Mucosa of gallbladder (tissue), 1 donor: ENCODE results near the gene RAD51B. TPM values are rescaled to one million over a fixed set of nuclear protein-coding genes. Genes with fewer than 3 reads are reported as not detected.
"Not testable (repeated sequence)": the region's sequence is repeated elsewhere in the genome, so short reads cannot be mapped to it uniquely, and the experiment has no call there.

Experiments
- DNase-seq: peaks from one replicate; pipeline ENCODE4 v3.0.0-alpha.2; 2020; ENCODE audit warnings: low spot score
- total RNA-seq: library from RNA; stranded (reverse); gene quantifications from one replicate; pipeline ENCODE4 v1.2.1, GENCODE V29; 2021
- donor health status: DM: no; HTN: no; CAD: no.

RAD51B gene
- total RNA-seq, 1 donor from 2014 or later, result 18.5 TPM

- no peak for DNase-seq
Observed at GRCh38 chr14:67982711-67983608, 163.4 kb downstream of the RAD51B start.

DNA sequence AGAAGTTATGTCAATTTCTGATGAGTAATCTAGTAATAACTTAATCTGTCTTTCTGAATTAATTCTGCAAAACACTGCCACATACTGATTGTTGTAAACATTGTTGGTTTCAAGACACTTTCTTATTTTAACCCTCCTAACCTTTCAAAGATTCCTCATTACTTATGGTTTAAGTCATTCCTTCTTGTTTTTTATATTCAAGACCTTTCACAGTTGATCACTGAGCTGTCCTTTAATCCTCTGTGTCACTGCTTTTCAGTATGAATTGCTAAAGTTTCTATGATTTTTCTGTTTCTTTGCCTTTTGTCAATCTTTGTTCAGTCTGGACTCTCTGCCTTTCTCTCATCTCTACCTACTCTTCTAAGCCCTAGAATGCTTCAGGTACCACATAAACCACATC, 164.7 kb downstream of the RAD51B start:
- no peak for DNase-seq

GRCh38 chr14:67986131-67986841, 166.7 kb downstream of the RAD51B start:
- no peak for DNase-seq

GRCh38 chr14:67987606-67988005, 168.0 kb downstream of the RAD51B start:
- no peak for DNase-seq

GRCh38 chr14:67988210-67988609, 168.6 kb downstream of the RAD51B start:
- not testable (repeated sequence) for DNase-seq

- no peak for DNase-seq
Observed at GRCh38 chr14:67990576-67990975, 171.0 kb downstream of the RAD51B start.

- no peak for DNase-seq
Observed at GRCh38 chr14:67994531-67994930, 175.0 kb downstream of the RAD51B start.

DNA sequence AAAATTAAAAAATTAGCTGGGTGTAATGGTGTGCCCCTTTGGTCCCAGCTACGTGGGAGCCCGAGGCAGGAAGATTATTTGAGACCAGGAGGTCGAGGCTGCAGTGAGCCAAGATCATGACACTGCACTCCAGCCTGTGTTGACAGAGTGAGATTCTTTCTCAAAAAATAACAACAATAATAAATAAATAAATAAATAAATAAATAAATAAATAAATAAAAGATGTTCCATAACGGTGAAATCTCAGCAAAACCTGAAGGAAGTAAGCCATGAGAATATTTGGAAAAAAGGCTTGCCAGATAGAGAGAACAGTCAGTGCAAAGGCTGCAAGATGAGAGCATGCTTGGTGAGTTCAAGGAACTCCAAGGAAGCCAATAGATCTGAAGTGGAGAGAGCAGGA, 176.7 kb downstream of the RAD51B start:
- no peak for DNase-seq

DNA sequence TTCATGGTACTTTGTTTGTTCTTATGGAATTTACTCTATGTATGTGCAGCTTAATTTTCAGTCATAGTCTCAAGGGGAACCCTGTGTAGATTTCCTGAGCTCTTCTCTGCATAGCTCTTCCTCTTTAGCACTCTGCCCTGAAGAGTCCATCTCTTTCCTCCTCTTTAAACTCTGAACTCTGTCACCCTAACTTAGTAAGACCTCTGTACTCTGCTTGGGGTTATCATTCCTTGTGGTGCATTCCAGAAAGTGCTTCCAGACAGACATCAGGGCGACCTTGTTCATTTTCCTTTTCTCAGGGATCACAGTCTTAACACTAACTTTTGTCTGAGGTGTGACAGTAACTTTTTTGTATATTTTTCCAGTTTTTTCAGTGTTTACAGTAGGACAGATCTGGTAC, 179.3 kb downstream of the RAD51B start:
- DNase-seq, result no peak

DNA sequence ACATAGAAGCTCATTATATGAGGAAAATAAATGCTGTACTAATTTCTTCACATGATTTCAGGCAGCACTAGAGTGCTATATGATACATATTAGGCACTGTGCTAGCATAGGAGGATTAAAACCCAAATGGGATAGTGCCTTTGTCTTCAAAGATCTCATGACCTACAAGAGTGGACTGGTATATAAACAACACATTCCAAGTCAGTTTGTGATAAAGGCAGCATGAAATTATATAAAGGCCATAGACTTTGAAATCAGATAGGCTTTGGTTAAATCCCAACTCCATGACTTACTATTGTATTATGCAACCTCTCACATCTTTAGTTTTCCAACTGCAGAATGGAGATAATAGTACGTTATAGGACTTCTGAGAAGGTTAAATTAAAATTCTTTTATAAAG, 179.7 kb downstream of the RAD51B start:
- no peak for DNase-seq

DNA sequence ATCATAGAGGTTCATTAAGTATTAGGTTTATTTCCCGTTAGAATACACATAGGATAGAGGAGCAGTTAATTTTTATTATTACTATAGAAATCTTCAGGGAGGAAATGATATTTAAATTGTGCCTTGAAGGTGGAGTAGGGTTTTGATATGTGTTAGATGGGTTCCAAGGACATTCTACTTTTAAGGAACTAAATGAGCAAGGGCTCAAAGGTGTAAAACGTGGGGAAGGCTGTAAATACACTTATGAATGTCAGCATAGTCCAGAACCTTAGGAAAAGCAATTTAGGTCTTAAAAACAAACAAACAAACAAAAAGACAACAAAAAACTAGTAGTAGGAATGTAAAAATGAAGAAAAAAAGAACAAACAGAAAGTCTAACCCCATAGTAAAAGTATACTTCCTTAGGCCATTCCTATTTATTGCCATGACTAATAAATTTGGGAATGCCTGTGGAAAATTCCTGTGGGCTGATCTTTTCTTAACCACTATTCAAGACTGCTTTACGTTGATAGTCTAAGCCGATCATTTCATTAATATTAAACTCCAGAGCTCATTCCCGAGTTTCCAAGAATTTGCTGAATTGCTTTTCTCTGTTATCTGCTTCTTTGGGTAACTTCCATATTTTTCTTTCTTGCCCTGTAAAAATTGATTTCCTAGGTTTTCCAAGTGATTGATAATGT, 180.3 kb downstream of the RAD51B start:
- no peak for DNase-seq

GRCh38 chr14:68000511-68000910, 180.9 kb downstream of the RAD51B start:
- DNase-seq, result no peak

GRCh38 chr14:68008491-68008890, 188.9 kb downstream of the RAD51B start:
- DNase-seq, result no peak

DNA sequence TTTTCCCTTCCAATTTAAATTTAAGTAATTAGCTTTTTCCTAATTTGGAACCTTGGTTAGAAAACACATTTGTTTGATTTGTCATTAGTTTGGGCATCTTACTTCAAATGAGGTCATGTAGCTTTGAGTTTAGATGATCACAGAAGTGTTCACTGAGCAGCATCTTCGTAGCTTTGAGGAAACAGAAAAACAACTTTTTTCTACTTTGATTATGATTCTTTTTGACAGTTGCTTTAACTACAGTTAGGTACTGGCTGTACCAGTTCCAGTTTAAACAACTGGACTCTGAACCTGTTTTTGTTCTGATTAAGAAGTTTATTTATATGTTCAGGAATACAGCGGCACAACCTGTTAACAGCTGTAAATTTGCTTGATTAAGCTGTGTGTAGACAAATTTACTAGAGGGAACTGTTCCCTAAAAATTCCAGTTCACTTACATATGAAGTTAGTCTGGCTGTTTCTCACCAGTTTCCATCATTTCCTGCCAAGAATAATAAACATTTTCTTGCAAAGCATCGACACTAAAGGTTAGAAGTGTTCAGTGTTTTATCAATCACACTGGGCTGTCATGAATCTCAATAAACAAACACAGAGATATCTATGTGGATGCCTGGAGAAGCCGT, 191.9 kb downstream of the RAD51B start:
- DNase-seq, result no peak

GRCh38 chr14:68012871-68013270, 193.3 kb downstream of the RAD51B start:
- no peak for DNase-seq

- no peak for DNase-seq
Observed at GRCh38 chr14:68013326-68013725, 193.7 kb downstream of the RAD51B start.

GRCh38 chr14:68014771-68015170, 195.2 kb downstream of the RAD51B start:
- no peak for DNase-seq

GRCh38 chr14:68015356-68016254, 196.0 kb downstream of the RAD51B start:
- DNase-seq, result no peak

DNA sequence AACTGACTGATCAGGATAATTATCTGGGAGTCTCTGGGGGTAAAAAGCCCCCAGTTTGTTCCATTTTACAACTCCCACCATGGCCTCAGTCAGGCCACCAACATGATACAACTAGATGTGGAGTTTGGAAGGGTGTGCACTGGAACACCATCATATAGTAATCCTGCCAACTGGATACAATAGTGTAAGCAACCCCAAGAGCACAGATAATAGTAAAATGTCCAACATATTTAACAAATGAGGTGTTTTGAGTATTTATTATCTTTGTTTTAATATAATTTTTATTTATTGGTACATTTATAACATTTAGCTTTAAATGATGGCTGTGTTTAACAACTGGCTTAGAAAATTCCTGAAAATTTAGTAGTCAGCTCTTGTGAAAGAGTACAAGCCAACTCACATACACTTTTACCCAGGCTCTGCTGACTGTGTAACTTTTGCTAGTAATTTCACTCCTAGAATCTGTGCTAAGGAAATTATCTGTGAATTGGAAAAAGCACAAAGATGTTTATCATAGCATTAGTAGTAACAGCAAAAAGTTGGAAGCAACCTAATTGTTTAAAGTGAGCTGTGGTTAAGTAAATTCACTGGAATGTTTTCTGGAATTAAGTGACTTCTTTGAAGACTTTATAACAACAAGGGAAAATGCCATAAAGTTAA, 196.8 kb downstream of the RAD51B start:
- no peak for DNase-seq

DNA sequence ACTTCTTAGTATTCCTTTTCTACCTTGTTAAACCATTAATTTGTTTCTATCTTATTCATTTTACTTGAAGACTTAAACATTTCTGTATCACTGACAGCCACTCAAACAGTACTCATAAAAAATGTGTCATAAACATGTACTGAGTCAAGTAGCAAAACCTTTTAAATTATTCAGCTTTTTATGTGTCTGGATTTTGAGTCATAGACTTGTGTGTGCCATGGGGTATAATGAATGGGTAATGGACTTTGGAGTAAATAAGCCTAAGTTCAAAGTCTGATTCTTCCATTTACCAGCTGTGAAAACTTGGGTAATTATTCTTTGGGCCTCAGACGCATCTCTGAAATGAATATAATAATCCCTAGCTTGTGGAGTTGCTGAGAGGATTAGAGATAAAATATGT, 199.0 kb downstream of the RAD51B start:
- DNase-seq, result no peak
